ENCODE data around the gene TNK1. TPM values are rescaled to one million over a fixed set of nuclear protein-coding genes. Genes with fewer than 3 reads are reported as not detected.

The TNK1 gene
- 0.27 and 0.29 TPM in 2 replicates for total RNA-seq

DNA sequence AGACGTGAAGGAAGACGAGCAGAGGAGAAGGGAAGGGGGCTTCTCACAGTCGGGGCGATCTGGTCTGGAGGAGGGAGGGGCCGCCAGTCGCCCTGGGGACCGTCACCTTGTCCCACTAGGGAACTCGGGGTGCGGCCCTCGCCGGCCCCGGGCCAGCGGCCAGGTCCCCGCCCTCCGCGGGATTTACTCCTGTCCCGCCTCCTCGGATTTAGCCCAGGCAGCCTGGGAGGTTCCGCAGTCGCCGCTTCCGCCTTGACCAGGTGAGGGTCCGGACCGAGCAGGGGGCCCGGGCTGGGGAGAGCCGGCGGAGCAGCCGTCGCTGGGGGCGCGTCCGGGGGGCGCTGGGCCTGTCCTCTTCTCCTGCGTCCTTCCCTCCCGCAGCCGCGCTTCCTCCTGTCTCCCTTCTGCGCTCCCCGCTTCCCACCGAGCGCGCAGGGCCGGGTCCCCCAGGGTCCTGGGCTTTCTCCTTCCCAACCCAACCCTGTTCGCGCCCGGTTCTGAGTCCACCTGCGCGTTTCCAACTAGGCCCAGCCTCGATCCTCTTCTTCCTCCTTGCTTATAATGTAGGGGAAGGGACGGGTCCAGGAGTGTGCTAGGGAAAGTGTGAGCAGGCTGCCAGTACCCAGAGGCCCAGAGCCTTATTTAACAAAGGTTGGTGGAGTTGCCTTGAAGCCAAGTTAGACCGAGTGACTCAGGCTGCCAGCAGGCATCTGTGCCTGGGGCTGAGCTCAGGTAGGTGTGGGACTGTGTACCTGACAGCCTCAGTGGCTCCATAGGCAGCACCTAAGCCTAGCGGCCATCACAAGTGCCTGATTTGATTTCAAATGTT, at the start of gene TNK1:
TSS of gene TNK1 (plus strand) at position 235 of the 829 bp plus-strand sequence. CDS start 1,838 bp downstream, outside the sequence.

DNA sequence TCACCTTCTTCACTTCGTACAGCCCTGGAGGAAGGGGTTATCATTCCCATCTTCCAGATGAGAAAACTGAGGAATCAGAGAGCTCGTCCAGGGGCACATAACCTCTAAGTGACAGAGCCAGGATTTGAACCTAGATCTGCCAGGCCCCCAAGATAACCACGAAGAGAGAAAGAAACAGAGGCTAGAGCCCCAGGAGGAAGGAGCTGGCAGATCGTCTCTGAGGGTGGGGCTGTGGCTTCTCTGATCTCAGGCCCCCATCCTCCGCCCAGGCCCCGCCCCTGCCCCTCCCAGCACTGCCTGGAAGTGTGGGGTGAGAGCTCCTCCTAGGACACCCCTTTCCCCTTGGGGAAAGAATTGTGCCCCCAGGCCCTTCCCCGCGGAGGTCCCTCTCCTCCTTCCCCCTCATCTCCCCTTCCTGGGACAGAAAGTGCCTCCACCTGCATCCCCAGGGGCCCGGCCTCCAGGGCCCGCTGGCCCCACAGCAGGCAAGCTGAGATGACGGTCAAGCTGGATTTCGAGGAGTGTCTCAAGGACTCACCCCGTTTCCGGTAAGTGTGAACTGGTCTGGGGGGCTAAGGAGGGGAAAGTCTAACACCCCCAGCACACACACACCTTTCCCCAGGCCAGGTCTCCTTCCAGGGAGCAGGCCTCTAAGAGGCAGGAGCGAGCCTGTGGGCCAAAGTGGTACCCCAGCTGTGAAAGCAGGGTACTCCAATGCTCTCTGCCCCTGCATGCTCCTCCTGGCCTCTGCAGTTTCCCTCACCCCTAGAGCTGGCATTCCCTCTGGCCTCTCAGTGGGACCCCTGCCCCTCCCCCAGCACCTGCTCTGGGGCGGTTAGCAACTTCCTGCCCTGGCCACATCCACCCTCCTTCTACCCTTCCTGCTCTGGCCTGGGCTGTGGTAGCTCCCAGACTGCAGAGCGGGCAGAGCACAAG, 44.4 kb upstream of the TNK1 start, which contains the start of gene ACAP1:
TSS of gene ACAP1 (plus strand) at position 290 of the 936 bp plus-strand sequence. CDS start at position 496, 206 bp downstream.

DNA sequence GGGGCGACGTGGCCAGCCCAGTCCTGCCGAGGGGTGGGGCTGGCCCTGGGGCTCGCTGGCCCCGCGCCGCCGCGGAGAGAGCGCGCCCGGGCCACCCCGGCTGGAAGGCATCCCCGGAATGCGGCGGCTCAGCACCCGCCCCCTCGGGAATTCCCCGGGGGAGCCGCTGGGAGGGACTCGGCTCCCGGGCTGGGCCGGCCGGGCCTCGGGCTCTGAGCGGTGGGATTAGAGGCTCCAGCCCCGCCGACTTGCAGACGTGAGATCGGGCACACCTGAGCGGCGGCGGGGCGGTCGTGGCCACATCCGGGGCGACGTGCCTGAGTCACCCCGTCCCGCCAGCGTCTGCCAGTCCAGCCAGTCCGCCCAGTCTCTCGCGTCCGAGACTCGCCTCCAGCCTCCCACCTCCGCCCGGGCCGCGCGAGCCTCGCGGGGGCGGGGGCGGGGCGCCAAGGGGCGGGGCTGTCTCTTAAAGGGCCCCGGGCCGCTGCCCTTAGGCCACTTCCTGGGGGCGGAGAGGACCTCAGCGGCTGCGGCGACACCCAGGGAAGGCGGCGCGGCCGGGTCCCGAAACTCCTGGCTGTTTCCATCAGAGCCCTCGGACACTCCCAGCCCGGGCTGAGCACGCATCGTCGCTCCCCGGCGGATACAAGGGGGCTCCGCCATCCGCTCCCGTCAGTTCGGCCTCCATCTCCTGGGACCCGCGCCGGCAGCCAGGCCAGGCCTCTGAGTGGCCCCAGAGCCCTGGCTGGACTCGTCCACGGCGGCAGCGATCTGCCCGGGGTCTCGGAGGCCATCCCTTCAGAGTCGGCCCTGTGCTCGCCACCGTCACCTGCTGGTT, 29.0 kb upstream of the TNK1 start, which contains the start of gene KCTD11:
TSS of gene KCTD11 (plus strand) at position 498 of the 838 bp plus-strand sequence.

DNA sequence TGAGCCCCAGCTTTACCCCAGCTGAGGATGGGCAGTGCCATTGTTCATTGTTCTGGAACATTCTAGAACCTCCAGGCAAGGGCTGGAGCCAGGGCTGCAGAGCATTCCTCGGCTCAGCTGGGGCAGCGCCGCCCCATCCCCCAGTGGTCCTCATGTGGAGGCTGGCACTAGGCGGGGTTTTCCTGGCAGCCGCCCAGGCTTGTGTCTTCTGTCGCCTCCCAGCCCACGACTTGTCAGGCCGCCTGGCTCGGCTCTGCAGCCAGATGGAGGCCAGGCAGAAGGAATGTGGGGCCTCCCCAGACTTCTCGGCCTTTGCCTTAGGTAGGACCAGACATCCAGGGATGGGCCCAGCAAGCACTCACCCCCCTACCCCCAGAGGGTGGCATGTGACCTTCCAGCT, 25.8 kb upstream of the TNK1 start, which contains the start of gene TMEM95:
TSS of gene TMEM95 (plus strand) at position 104 of the 400 bp plus-strand sequence. CDS start at position 153, 49 bp downstream.

DNA sequence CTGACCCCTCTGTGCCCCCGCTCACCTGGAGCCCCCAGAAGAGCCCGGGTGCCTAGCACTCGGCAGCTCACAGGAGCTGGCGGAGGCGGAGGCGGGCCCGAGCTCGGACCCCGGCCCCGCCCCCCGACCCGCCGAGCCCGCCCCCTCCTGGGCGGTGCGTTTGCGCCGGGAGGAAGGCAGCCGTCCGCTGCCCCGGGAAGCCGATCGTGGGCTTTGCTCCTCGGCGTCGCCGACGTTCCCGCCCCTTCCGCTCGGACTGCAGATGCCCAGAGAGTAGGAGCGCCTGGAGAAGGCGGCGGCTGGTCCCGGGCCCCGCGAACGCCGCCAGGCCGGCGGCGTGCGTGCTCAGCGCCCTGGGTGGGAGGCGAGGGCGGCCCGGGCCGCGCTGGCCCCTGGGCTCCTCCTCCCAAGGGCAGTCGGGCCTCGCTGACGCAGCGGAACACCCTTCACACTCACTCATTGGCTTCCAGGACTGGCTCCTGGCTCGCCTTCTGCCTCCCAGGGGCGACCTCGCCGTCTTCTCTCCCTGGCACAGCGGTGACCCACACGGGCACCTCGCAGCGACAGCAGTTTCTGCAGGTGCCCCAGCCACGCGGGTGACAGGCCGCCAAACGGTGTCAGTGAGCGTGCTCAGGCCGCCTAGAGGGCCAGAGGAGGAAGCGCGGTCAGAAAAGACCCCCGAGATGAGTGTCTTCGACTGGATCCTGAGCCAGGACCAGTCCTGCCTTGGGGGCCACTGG, 13.7 kb downstream of the TNK1 start, which contains the start of gene PLSCR3:
TSS of gene PLSCR3 (minus strand) at position 74 of the 740 bp plus-strand sequence. CDS start 415 bp downstream, outside the sequence.

DNA sequence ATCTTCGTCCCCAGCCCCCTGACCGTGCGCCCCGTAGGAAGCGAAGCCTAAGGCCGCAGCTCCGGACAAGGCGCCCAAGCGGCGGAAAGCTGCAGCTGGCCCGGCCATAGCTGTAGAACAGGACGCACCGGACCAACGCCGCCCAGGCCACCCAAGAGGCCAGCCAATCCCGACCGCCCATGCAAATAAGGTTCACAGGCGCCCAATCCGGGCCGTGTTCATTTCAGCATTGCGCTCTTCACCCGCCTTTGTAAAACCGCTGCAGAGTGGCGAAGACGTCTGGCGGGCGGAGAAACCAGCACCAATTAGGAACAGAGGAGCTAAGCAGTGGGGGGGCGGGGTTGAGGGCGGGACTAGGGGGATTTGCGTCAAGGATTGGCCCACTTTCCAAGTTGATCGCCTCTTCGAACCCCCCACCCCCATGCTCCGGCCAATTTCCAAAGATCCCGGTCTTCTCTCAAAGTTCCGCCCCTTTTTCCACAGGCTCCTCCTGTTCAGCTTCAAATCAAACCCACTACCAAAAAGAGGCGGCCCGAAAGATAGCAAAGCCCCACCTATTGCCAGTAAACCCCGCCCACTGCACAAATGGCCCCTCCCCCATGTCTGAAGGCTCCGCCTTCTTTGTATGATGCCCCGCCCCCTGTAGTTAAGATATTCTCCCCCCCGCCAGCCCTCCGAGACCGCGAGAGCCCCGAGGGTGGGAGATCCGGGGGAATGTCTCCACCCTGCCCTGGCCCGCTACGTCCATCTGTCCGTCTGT, 23.3 kb downstream of the TNK1 start, which contains the start of gene TMEM256:
TSS of gene TMEM256 (minus strand) at position 121 of the 760 bp plus-strand sequence. CDS start at position 108, 13 bp downstream.

DNA sequence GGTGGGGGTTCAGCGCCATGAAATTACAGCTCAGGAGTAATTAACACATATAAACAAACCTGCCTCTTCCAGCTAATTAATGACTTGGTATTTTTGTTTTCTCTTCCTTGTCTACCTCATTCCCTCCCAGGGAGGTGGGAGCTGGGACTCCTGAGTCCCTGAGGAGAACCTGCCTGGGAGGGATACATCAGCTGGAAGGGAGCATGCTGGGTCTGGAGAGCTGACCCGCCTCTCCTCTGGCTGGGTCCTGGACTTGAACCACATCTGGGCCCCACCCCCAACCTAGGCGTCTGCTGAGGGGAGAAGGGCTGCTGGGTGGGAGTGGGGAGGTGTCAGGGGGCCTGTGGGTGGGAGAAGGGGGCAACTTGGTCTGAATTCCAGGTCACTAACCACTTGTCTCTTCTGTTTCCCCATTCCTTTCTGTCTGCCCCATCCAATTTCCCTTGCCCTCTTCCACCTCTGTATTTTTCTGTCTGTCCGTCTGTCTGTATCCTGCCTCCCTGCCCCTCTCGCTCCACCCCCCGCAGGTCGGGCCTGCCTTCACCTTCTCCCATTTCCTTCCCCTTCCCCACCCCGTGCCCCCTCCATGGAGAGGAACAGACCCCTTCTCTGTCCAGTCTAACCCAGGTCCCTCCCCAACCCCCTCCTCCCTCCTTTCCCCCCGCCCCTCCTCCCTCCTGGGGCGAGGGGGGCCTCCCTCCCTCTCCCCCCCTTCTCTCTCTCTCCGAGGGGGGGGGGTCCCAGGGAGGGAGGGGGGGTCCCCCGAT, 26.8 kb downstream of the TNK1 start, which contains the start of gene NLGN2:
TSS of gene NLGN2 (plus strand) at position 361 of the 767 bp plus-strand sequence. CDS start 411 bp downstream, outside the sequence.

DNA sequence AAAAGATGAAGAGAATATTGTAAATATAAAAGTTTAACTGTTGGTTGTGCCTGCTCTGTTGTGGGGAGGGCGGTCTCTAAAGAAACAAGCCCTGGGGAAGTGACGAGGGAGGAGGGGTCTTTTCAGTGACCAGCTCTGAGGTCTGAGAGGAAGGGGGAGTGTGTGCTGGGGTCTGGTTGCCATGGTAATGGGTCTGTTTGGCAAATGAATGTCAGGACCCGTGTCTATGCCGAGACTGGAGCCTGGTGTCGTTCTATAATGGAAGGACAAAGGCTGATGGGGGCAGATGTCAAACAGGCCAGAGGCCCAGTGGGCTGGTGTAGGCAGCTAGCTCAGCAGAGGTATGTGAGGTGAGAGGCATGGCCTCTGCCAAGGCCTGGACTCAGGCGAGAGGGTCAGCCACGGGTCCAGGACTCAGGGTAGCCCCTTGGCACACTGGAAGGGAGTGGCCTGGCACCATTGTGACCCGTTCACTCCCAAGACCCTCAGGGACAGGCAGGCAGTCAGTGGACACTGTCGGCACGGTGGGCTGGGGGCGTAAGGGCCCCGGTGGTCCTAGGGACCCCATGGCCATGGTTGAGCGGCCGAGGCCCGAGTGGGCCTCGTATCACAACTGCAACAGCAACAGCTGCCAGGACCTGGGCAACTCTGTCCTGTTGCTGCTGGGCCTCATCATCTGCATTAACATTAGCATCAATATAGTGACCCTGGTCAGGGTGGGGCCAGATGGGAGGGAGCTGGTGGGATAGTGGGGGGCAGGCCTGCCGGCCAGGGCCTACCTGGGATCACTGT, 39.1 kb downstream of the TNK1 start, which contains the start of gene SPEM1:
TSS of gene SPEM1 (plus strand) at position 506 of the 792 bp plus-strand sequence. CDS start at position 567, 61 bp downstream.

DNA sequence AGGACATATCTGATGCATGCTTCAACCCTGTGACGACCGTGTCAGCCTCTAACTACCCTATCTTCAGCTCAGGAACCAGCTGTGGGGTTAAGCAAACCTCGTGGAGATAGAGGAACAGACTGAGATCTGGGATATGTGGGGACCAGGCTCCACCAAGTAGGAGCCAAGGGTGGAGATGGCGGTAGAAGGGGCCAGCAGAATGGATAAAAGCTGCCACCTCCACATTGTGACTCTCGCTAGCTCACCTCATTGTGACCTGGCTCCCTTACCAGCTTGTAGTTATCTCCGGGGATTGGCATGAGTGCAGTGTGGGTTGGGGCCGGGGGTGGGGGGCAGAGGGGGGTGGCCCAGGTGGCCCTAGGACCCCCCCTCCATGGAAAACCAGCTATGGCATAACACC, 44.4 kb downstream of the TNK1 start, which contains the start of gene SPEM2:
TSS of gene SPEM2 (plus strand) at position 301 of the 400 bp plus-strand sequence. CDS start at position 374, 73 bp downstream.

DNA sequence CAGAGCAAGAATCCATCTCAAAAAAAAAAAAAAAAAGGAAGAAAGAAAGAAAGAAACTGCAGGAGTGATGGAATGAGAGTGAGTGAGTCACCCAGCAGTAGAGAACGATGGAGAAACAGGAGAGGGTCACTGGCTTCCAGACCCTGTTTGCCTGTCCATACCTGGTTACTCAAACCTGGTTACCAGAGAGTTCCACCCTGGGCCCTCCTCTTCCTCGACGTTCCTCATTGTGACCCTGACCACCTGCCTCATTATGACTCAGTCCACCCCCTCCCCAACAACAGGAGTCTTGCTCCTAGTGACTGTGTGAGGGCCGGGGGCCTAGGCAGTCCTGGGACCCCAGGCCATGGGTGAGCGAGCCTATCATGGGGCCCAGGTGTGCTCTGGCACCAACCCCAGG, 47.7 kb downstream of the TNK1 start, which contains the start of gene SPEM3:
TSS of gene SPEM3 (plus strand) at position 301 of the 400 bp plus-strand sequence. CDS start at position 347, 46 bp downstream.

Other genes with a start within 250 kb of the TNK1 start
- 5.8 and 9.7 TPM in 2 replicates for gene ASGR1, start 201.7 kb upstream of the TNK1 start, total RNA-seq
- gene DLG4, start 161.3 kb upstream of the TNK1 start, total RNA-seq, result 13.2 and 14.8 TPM in 2 replicates
- 164 and 181 TPM in 2 replicates for gene ACADVL, start 161.2 kb upstream of the TNK1 start, total RNA-seq
- 39.8 and 51.8 TPM in 2 replicates for gene DVL2, start 146.6 kb upstream of the TNK1 start, total RNA-seq
- 38.1 and 38.3 TPM in 2 replicates for gene PHF23, start 141.6 kb upstream of the TNK1 start, total RNA-seq
- 206 and 343 TPM in 2 replicates for gene GABARAP, start 138.6 kb upstream of the TNK1 start, total RNA-seq
- 33.8 and 45.2 TPM in 2 replicates for gene CTDNEP1, start 129.4 kb upstream of the TNK1 start, total RNA-seq
- 32.0 and 36.4 TPM in 2 replicates for gene ELP5, start 128.9 kb upstream of the TNK1 start, total RNA-seq
- gene CLDN7, start 118.6 kb upstream of the TNK1 start, total RNA-seq, result 19.0 and 22.7 TPM in 2 replicates
- under 0.01 and 0.14 TPM in 2 replicates for gene SLC2A4, start 99.4 kb upstream of the TNK1 start, total RNA-seq
- 0.13 and 0.14 TPM in 2 replicates for gene YBX2, start 86.5 kb upstream of the TNK1 start, total RNA-seq
- gene EIF5A, start 73.5 kb upstream of the TNK1 start, total RNA-seq, result 863 and 945 TPM in 2 replicates
- gene GPS2, start 65.7 kb upstream of the TNK1 start, total RNA-seq, result 44.3 and 44.5 TPM in 2 replicates
- 17.3 and 23.5 TPM in 2 replicates for gene NEURL4, start 51.8 kb upstream of the TNK1 start, total RNA-seq
- not detected in 2 replicates for gene ACAP1, start 44.6 kb upstream of the TNK1 start, total RNA-seq
- 2.1 and 2.6 TPM in 2 replicates for gene KCTD11, start 28.9 kb upstream of the TNK1 start, total RNA-seq
- gene TMEM95, start 25.9 kb upstream of the TNK1 start, total RNA-seq, result not detected in 2 replicates
- 19.5 and 22.2 TPM in 2 replicates for gene PLSCR3, start 13.4 kb downstream of the TNK1 start, total RNA-seq
- gene TMEM256, start 23.0 kb downstream of the TNK1 start, total RNA-seq, result 49.5 and 65.8 TPM in 2 replicates
- gene NLGN2, start 26.8 kb downstream of the TNK1 start, total RNA-seq, result 4.5 and 7.3 TPM in 2 replicates
- gene SPEM1, start 39.2 kb downstream of the TNK1 start, total RNA-seq, result not detected in 2 replicates
- gene SPEM2, start 44.5 kb downstream of the TNK1 start, total RNA-seq, result not detected in 2 replicates
- not detected in 2 replicates for gene SPEM3, start 47.8 kb downstream of the TNK1 start, total RNA-seq
- 4.7 and 5.5 TPM in 2 replicates for gene TMEM102, start 54.3 kb downstream of the TNK1 start, total RNA-seq
- gene FGF11, start 58.4 kb downstream of the TNK1 start, total RNA-seq, result 0.22 and 0.27 TPM in 2 replicates
- gene CHRNB1, start 64.0 kb downstream of the TNK1 start, total RNA-seq, result 4.4 and 4.8 TPM in 2 replicates
- gene ZBTB4, start 98.5 kb downstream of the TNK1 start, total RNA-seq, result 17.6 and 23.3 TPM in 2 replicates
- not detected in 2 replicates for gene SLC35G6, start 100.4 kb downstream of the TNK1 start, total RNA-seq
- gene POLR2A, start 103.3 kb downstream of the TNK1 start, total RNA-seq, result 110 and 117 TPM in 2 replicates
- gene TNFSF12, start 168.0 kb downstream of the TNK1 start, total RNA-seq, result 12.5 and 12.6 TPM in 2 replicates
- gene TNFSF13, start 177.7 kb downstream of the TNK1 start, total RNA-seq, result 2.7 and 3.1 TPM in 2 replicates
- gene SENP3, start 180.8 kb downstream of the TNK1 start, total RNA-seq, result 66.1 and 78.8 TPM in 2 replicates
- gene CD68, start 198.5 kb downstream of the TNK1 start, total RNA-seq, result 5.5 and 5.8 TPM in 2 replicates
- 103 and 144 TPM in 2 replicates for gene MPDU1, start 202.8 kb downstream of the TNK1 start, total RNA-seq
- gene SOX15, start 209.0 kb downstream of the TNK1 start, total RNA-seq, result not detected in 2 replicates
- gene FXR2, start 233.8 kb downstream of the TNK1 start, total RNA-seq, result 30.5 and 33.8 TPM in 2 replicates
- gene SAT2, start 246.7 kb downstream of the TNK1 start, total RNA-seq, result 21.8 and 24.5 TPM in 2 replicates
- not detected in 2 replicates for gene SHBG, start 249.0 kb downstream of the TNK1 start, total RNA-seq

Measured in thoracic aorta endothelial cell (primary cell).